ENCODE results near the gene CBX2.

Gene CBX2

DNA sequence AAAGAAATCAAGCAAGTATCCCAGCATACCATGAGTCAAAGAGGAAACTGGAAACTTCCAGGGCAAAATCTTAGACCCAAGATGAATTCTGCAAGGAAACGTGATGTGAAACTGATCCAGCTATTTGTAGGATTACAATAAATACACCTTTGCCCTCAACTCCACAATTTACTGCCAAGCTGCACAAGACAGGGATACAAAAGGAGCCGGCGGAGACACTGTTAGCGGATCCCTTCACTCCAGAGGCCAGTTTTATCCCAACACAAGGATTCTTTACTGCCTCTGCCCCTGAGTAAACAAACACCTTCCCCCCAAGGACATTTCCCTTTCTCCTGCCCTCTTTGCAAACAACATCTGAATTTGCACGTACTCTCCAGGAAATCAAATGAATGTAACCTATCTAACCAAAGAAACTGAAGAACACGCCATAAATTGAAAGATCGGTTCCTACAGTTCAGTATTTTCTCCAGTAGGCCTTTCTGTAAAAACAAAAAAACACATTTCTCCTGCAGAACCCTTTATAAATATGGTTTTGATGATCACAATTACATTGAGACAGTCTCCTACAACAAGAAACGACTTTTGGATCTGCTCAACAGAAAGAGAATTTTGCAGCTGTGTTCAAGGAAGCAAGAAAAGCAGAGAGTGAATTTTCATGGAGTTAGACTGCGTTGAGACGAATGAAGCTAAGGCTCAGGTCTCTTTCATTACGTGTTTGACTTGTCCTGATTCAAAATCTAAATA lies 1.4 kb upstream of the CBX2 start:
- TF ChIP-seq, protein P1, sequence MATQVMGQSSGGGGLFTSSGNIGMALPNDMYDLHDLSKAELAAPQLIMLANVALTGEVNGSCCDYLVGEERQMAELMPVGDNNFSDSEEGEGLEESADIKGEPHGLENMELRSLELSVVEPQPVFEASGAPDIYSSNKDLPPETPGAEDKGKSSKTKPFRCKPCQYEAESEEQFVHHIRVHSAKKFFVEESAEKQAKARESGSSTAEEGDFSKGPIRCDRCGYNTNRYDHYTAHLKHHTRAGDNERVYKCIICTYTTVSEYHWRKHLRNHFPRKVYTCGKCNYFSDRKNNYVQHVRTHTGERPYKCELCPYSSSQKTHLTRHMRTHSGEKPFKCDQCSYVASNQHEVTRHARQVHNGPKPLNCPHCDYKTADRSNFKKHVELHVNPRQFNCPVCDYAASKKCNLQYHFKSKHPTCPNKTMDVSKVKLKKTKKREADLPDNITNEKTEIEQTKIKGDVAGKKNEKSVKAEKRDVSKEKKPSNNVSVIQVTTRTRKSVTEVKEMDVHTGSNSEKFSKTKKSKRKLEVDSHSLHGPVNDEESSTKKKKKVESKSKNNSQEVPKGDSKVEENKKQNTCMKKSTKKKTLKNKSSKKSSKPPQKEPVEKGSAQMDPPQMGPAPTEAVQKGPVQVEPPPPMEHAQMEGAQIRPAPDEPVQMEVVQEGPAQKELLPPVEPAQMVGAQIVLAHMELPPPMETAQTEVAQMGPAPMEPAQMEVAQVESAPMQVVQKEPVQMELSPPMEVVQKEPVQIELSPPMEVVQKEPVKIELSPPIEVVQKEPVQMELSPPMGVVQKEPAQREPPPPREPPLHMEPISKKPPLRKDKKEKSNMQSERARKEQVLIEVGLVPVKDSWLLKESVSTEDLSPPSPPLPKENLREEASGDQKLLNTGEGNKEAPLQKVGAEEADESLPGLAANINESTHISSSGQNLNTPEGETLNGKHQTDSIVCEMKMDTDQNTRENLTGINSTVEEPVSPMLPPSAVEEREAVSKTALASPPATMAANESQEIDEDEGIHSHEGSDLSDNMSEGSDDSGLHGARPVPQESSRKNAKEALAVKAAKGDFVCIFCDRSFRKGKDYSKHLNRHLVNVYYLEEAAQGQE (IDR thresholded peaks at IDR 0.05; ENCODE audit: insufficient read depth in 1 of 2, low read depth in 2 of 2, low read length in 2 of 2), result no peak
- TF ChIP-seq FOXP2 (optimal IDR thresholded peaks at IDR 0.05; ENCODE audit: borderline replicate concordance, extremely low read depth, extremely low read length, insufficient read depth) (no peak), SIN3A (IDR thresholded peaks at IDR 0.05; ENCODE audit: borderline replicate concordance, insufficient read depth, low read length) (no peak), POLR2AphosphoS5 (IDR thresholded peaks at IDR 0.05; ENCODE audit: low read depth, low read length) (no peak), TAF1 (IDR thresholded peaks at IDR 0.05; ENCODE audit: borderline replicate concordance, insufficient read depth, low read length) (no peak)

DNA sequence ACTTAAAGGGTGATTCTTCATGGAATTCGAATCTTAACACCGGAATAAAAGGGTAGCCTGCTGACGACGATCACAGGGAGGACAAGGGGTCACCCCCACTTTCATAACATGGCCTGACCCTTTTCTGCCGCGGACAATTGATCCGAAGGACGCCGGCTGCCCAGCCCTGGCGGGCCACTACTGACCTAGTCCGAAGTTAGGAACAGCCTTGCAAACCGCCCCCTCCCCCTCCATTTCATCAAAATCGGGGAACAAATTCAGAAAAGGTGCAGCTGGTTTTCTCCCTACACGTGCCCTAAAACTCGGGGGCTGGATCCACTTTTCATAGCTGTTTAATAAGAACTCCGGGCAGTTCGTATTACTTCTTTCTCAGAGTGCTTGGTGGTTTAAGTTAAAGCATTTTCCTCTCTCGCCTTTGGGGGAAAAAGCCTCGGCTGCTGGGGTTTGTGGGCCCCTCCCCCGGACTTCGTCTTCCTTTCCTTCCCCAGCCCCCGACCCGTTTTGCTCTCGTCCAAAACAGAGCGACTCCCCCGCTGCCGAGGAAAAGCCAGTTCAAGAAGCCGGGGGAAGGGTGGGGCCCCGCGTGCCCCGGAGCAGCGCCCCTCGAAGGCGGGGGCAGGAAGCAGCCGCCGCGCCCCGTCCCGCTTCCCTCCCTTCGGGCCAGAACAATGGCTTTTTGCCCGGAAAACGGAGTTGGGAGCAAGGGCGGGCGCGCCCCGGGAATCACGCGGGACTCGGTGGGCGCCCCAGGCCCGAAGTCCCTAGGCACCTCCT lies 641 bp upstream of the CBX2 start:
- TF ChIP-seq SIN3A (IDR thresholded peaks at IDR 0.05; ENCODE audit: borderline replicate concordance, insufficient read depth, low read length), result no peak
- TF ChIP-seq POLR2AphosphoS5 (IDR thresholded peaks at IDR 0.05; ENCODE audit: low read depth, low read length), result no peak
- TF ChIP-seq, protein P1 (IDR thresholded peaks at IDR 0.05; ENCODE audit: insufficient read depth in 1 of 2, low read depth in 2 of 2, low read length in 2 of 2), result no peak
- no peak for TF ChIP-seq TAF1 (IDR thresholded peaks at IDR 0.05; ENCODE audit: borderline replicate concordance, insufficient read depth, low read length)
- no peak for TF ChIP-seq FOXP2 (optimal IDR thresholded peaks at IDR 0.05; ENCODE audit: borderline replicate concordance, extremely low read depth, extremely low read length, insufficient read depth)

DNA sequence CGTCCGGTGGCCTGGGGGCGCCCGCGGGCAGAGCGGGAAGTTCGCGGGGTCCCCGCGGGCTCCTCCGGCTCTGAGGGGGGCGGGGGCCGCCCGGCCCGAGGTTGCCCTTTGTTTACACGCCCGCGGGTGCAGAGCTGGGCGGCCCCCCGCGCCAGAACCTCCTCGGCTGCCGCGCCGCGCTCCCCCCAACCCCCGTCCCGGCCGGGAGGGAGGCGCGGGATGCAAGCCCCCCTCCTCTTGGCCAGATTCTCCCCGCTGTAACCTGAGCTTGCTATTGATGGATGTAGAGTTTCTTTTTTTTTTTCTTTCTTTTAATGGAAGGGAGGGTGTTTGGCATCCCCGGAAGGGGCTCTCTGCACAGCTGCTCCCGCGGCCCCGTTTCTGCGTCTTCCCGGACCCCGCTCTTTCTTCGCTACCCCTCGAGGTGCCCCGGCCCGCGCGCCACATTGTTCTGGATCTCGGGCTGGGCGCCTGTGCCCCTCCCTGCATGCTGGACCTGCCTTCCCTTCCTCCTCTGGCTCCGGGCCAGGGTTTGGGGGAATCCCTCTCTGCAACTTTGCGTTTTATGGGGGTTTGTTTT lies 646 bp downstream of the CBX2 start:
- TF ChIP-seq SIN3A (IDR thresholded peaks at IDR 0.05; ENCODE audit: borderline replicate concordance, insufficient read depth, low read length) (no peak), TAF1 (IDR thresholded peaks at IDR 0.05; ENCODE audit: borderline replicate concordance, insufficient read depth, low read length) (no peak), POLR2AphosphoS5 (IDR thresholded peaks at IDR 0.05; ENCODE audit: low read depth, low read length) (no peak), FOXP2 (optimal IDR thresholded peaks at IDR 0.05; ENCODE audit: borderline replicate concordance, extremely low read depth, extremely low read length, insufficient read depth) (no peak)
- TF ChIP-seq, protein P1 (IDR thresholded peaks at IDR 0.05; ENCODE audit: insufficient read depth in 1 of 2, low read depth in 2 of 2, low read length in 2 of 2), result no peak

DNA sequence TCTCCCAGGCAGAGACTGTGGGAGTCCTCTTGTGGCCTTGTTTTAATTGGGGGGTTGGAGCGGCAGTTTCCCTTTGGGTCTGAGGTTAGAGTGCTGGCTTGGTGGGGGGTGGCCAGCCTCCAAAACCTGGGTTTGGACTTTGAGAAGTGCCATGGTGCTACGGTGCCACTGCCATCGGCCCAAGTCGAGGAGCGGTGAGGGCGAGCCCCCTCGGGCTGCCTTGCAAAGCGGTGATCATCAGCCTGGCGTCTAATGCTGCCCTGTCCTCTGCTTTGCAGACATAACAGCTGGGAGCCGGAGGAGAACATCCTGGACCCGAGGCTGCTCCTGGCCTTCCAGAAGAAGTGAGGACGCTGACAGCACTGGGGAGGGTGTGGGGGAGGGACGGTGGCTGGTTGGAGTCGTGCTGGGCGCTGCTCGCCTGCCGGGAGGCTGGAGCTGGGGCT lies 1.2 kb downstream of the CBX2 start:
- TF ChIP-seq FOXP2 (optimal IDR thresholded peaks at IDR 0.05; ENCODE audit: borderline replicate concordance, extremely low read depth, extremely low read length, insufficient read depth) (no peak), TAF1 (IDR thresholded peaks at IDR 0.05; ENCODE audit: borderline replicate concordance, insufficient read depth, low read length) (no peak), POLR2AphosphoS5 (IDR thresholded peaks at IDR 0.05; ENCODE audit: low read depth, low read length) (no peak), SIN3A (IDR thresholded peaks at IDR 0.05; ENCODE audit: borderline replicate concordance, insufficient read depth, low read length) (no peak)
- TF ChIP-seq, protein P1 (IDR thresholded peaks at IDR 0.05; ENCODE audit: insufficient read depth in 1 of 2, low read depth in 2 of 2, low read length in 2 of 2), result no peak
